H9 (cell line): ENCODE data around the gene ACTL6B. TPM values are rescaled to one million over a fixed set of nuclear protein-coding genes. Genes with fewer than 3 reads are reported as not detected.

ENCODE experiments used
- DNase-seq: peaks from one replicate; pipeline ENCODE4 v3.0.0-alpha.2; 2017
- H2AFZ ChIP-seq: one replicate; pipeline ENCODE4 v1.6.1; 2013; ENCODE audit warnings: mild to moderate bottlenecking, low read length, control low read depth, moderate library complexity
- H2AK5ac ChIP-seq: 2 replicates; pipeline ENCODE4 v1.6.1; 2013; ENCODE audit warnings: low read length, control low read depth, mixed read lengths; ENCODE audit not compliant: insufficient read length
- H2BK120ac ChIP-seq: one replicate; pipeline ENCODE4 v1.6.1; 2013; ENCODE audit warnings: low read depth, mild to moderate bottlenecking, low read length, control low read depth, inconsistent platforms; ENCODE audit not compliant: poor library complexity, severe bottlenecking
- H2BK12ac ChIP-seq: 2 replicates; pipeline ENCODE4 v1.6.1; 2013; ENCODE audit warnings: low read length, control low read depth, mixed read lengths, low read depth; ENCODE audit not compliant: insufficient read length
- H2BK15ac ChIP-seq: 2 replicates; pipeline ENCODE4 v1.6.1; 2013; ENCODE audit warnings: low read depth, low read length, control low read depth
- H2BK20ac ChIP-seq: one replicate; pipeline ENCODE4 v1.6.1; 2013; ENCODE audit warnings: low read depth, mild to moderate bottlenecking, low read length, control low read depth, inconsistent platforms; ENCODE audit not compliant: poor library complexity, severe bottlenecking
- H2BK5ac ChIP-seq: 2 replicates; pipeline ENCODE4 v1.6.1; 2013; ENCODE audit warnings: low read length, control low read depth, mixed read lengths; ENCODE audit not compliant: insufficient read length
- H3K14ac ChIP-seq: 2 replicates; pipeline ENCODE4 v1.6.1; 2013; ENCODE audit warnings: low read length, control low read depth; ENCODE audit not compliant: insufficient read depth
- H3K18ac ChIP-seq: 2 replicates; pipeline ENCODE4 v1.6.1; 2013; ENCODE audit warnings: low read depth, mild to moderate bottlenecking, mixed read lengths, low read length, control low read depth; ENCODE audit not compliant: insufficient read length
- H3K23ac ChIP-seq: 2 replicates; pipeline ENCODE4 v1.6.1; 2013; ENCODE audit warnings: low read length, control low read depth, mixed read lengths, low read depth; ENCODE audit not compliant: insufficient read length
- H3K23me2 ChIP-seq: 2 replicates; pipeline ENCODE4 v1.6.1; 2013; ENCODE audit warnings: low read depth, mild to moderate bottlenecking, mixed read lengths, low read length, control low read depth; ENCODE audit not compliant: insufficient read length, poor library complexity, severe bottlenecking
- H3K27ac ChIP-seq: 2 replicates; pipeline ENCODE4 v1.5.1; 2013; ENCODE audit warnings: low read length, control low read depth, mixed read lengths, low read depth; ENCODE audit not compliant: insufficient read length
- H3K27me3 ChIP-seq: 2 replicates; pipeline ENCODE4 v1.6.1; 2013; ENCODE audit warnings: low read length, control low read depth, inconsistent platforms; ENCODE audit not compliant: insufficient read depth
- H3K4ac ChIP-seq: 2 replicates; pipeline ENCODE4 v1.6.1; 2013; ENCODE audit warnings: low read depth, mild to moderate bottlenecking, control low read depth, inconsistent platforms, low read length, moderate library complexity
- H3K4me1 ChIP-seq: 2 replicates; pipeline ENCODE4 v1.6.1; 2013; ENCODE audit warnings: low read length, control low read depth, inconsistent platforms; ENCODE audit not compliant: insufficient read depth
- H3K4me2 ChIP-seq: 2 replicates; pipeline ENCODE4 v1.6.1; 2013; ENCODE audit warnings: low read length, control low read depth, mixed read lengths; ENCODE audit not compliant: insufficient read length, insufficient read depth
- H3K56ac ChIP-seq: 2 replicates; pipeline ENCODE4 v1.6.1; 2013; ENCODE audit warnings: low read depth, mild to moderate bottlenecking, mixed read lengths, low read length, control low read depth; ENCODE audit not compliant: insufficient read length
- H3K79me1 ChIP-seq: 2 replicates; pipeline ENCODE4 v1.6.1; 2013; ENCODE audit warnings: low read depth, mild to moderate bottlenecking, moderate library complexity, low read length, control low read depth, inconsistent platforms; ENCODE audit not compliant: insufficient read depth, poor library complexity, severe bottlenecking
- H3K79me2 ChIP-seq: 2 replicates; pipeline ENCODE4 v1.6.1; 2013; ENCODE audit warnings: low read length, control low read depth, inconsistent platforms; ENCODE audit not compliant: insufficient read depth
- H3K9ac ChIP-seq: 2 replicates; pipeline ENCODE4 v1.6.1; 2013; ENCODE audit warnings: low read length, control low read depth, mixed read lengths; ENCODE audit not compliant: insufficient read length; ENCODE audit errors: extremely low read depth
- H3K9me3 ChIP-seq: one replicate; pipeline ENCODE4 v1.6.1; 2013; ENCODE audit warnings: low read depth, low read length, inconsistent platforms; ENCODE audit not compliant: control insufficient read depth
- H3T11ph ChIP-seq: one replicate; pipeline ENCODE4 v1.6.1; 2013; ENCODE audit warnings: mild to moderate bottlenecking, low read length, control low read depth, inconsistent platforms
- H4K20me1 ChIP-seq: one replicate; pipeline ENCODE4 v1.6.1; 2013; ENCODE audit not compliant: control insufficient read depth, insufficient read length, insufficient read depth
- H4K5ac ChIP-seq: 2 replicates; pipeline ENCODE4 v1.6.1; 2013; ENCODE audit warnings: low read depth, mild to moderate bottlenecking, mixed read lengths, low read length, control low read depth; ENCODE audit not compliant: insufficient read length
- H4K8ac ChIP-seq: replicated peaks from 2 replicates; pipeline ENCODE4 v1.6.1; 2013; ENCODE audit warnings: low read length, control low read depth, mixed read lengths, low read depth; ENCODE audit not compliant: insufficient read length
- H4K91ac ChIP-seq: 2 replicates; pipeline ENCODE4 v1.6.1; 2013; ENCODE audit warnings: low read depth, mild to moderate bottlenecking, moderate library complexity, mixed read lengths, low read length, control low read depth; ENCODE audit not compliant: insufficient read length
- H3K27ac Mint-ChIP-seq, 3 experiments: 2 replicates in 2 of 3; 3 replicates in 1 of 3; pipeline ENCODE4 v1.8.0; 2020 to 2021; ENCODE audit warnings: mixed read lengths in 3 of 3, mild to moderate bottlenecking in 1 of 3, moderate library complexity in 1 of 3
- H3K27me3 Mint-ChIP-seq: 2 replicates; pipeline ENCODE4 v1.8.0; 2021; ENCODE audit warnings: low read depth, mild to moderate bottlenecking, moderate library complexity, mixed read lengths
- H3K36me3 Mint-ChIP-seq, 3 experiments: 2 replicates in 2 of 3; 3 replicates in 1 of 3; pipeline ENCODE4 v1.8.0; 2020 to 2021; ENCODE audit warnings: low read depth in 3 of 3, mixed read lengths in 3 of 3; ENCODE audit not compliant: insufficient read depth in 1 of 3
- H3K4me1 Mint-ChIP-seq, 2 experiments: 2 replicates each; pipeline ENCODE4 v1.8.0; 2020; ENCODE audit warnings: mixed read lengths in 2 of 2
- H3K4me3 Mint-ChIP-seq, 2 experiments: 2 replicates in 1 of 2; 3 replicates in 1 of 2; pipeline ENCODE4 v1.8.0; 2020 to 2021; ENCODE audit warnings: mild to moderate bottlenecking in 2 of 2, mixed read lengths in 2 of 2, moderate library complexity in 1 of 2
- H3K9me3 Mint-ChIP-seq, 2 experiments: 2 replicates in 1 of 2; 3 replicates in 1 of 2; pipeline ENCODE4 v1.8.0; 2020; ENCODE audit warnings: mild to moderate bottlenecking in 2 of 2, mixed read lengths in 2 of 2, moderate library complexity in 1 of 2
- CTCF ChIP-seq: fragments of 200-600 bp; sonication (generic); conservative IDR thresholded peaks from 3 replicates; pipeline ENCODE4 v1.8.0; 2021; ENCODE audit warnings: antibody characterized with exemption, mild to moderate bottlenecking
- WGBS: extraction: QIAGEN DNeasy Blood & Tissue Kit; methylation state at CpG from one replicate; pipeline ENCODE4 v1.1.7; 2013; ENCODE audit warnings: missing lambda C conversion rate, low lambda C conversion rate, mixed read lengths; ENCODE audit not compliant: insufficient read length; ENCODE audit errors: extremely low coverage; 5-methylcytosine and 5-hydroxymethylcytosine counted together
- total RNA-seq: library from RNA; stranded (reverse); gene quantifications from 2 replicates; pipeline ENCODE4 v1.2.1, GENCODE V29; 2021

ACTL6B gene
- total RNA-seq, 1 experiment from 2014 or later: 0.50 TPM

GRCh38 chr7:100681491-100682227, 25.4 kb upstream of the ACTL6B start:
- Histone ChIP-seq H3K79me1 (no peaks in the 10 kb centered on the region), H2BK120ac (no peak overlapping the region), H3K9me3 (no peaks in the 10 kb centered on the region), H2BK20ac (no peak overlapping the region), H4K5ac (no peak overlapping the region), H4K20me1 (no peaks in the 10 kb centered on the region), H2BK12ac (no peak overlapping the region), H2BK15ac (no peak overlapping the region), H3K27me3 (no peaks in the 10 kb centered on the region), H2AFZ (no peak overlapping the region), H3K27ac (no peak overlapping the region), H3K14ac (no peak overlapping the region), H3K23ac (no peak overlapping the region), H2AK5ac (no peak overlapping the region), H4K8ac (no peak overlapping the region), H3K4me1 (no peaks in the 10 kb centered on the region), H3T11ph (no peak overlapping the region), H3K9ac (no peak overlapping the region), H3K23me2 (no peaks in the 10 kb centered on the region), H3K56ac (no peak overlapping the region), H3K18ac (no peak overlapping the region), H4K91ac (no peak overlapping the region), H2BK5ac (no peak overlapping the region), H3K4ac (no peak overlapping the region), H3K79me2 (no peaks in the 10 kb centered on the region), H3K4me2 (no peak overlapping the region)
- H3K27ac Mint-ChIP-seq: peak overlapping the region in 1 of 3 experiments; percentile 61; a peak in 1 of 7 replicates
- H3K9me3 Mint-ChIP-seq: no peaks in the 10 kb centered on the region
- no peak overlapping the region for H3K4me3 Mint-ChIP-seq
- DNase-seq: no peak
- no peak for TF ChIP-seq CTCF
- H3K36me3 Mint-ChIP-seq: peaks cover 26 to 77% (median 70%) of the 10 kb centered on the region in 3 experiments
- WGBS: no CpG with 5 or more reads among the region's 29 CpGs
- H3K27me3 Mint-ChIP-seq: peaks cover 3% of the 10 kb centered on the region
- H3K4me1 Mint-ChIP-seq: peaks cover 2 to 14% of the 10 kb centered on the region in 2 experiments; a peak in 3 of 4 replicates
